Activated T-cell treated with anti-CD3 and anti-CD28 coated beads, Interleukin-2, amount 50 U/mL, for 48 hours (primary cell): ENCODE data around the gene ANKRD13D.

Experiments used
- DNase-seq, 2 experiments: peaks; one replicate each; pipeline ENCODE4 v3.0.0-alpha.2; 2020

Gene ANKRD13D

DNA sequence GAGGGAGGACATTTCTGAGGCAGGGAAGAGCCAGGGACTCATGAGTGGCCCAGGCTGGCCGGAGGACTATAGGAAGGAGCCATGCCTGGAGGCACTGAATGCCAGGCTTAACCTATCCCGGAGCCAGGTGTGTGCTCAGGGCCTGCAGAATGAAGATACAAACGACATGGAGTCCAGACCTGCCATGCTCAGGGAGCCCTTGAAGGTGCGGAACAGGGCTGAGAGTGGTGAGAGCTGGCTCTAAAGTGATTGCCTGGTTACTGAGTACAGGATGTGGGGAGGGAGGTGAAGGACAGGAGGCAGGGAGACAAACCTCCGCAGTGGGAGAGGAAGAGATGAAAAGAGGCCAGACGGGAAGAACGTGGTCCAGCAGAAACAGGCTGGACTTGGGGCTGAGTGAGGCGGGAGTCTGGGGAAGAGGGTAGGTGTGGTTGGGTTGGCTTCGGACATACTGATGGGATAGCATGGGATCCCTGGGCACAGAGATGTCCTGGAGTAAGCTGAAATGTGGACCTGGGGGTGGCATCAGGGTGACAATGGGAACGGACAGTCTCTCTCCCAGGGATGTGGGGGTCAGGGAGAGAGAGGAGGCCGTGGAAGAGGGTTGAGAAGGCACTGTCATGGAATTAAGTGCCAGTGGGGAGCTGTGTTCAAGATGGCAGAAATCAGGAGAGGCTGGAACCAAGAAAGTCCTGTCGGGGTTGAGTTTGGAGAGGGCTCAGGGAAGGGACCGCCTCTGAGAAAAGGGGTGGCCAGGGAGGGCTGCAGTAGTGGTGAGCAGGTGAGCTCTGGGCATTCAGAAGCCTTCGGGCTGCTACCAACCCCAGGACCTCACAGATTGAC lies 1.5 kb upstream of the ANKRD13D start:
- DNase-seq = peak; percentile 60 to 67

DNA sequence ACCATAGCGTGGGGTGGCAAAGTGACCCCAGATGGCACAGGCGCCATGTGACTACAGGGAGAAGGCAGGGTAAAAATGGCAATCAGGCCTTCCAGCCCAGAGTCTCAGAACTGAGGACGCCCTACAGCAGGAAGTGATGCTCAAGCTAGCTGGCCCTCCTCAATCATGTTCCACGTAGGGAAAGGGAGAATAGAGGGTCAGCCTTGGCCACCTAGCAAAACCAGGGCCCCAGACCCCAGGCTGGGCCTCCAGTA lies 978 bp upstream of the ANKRD13D start:
- DNase-seq = no peak

DNA sequence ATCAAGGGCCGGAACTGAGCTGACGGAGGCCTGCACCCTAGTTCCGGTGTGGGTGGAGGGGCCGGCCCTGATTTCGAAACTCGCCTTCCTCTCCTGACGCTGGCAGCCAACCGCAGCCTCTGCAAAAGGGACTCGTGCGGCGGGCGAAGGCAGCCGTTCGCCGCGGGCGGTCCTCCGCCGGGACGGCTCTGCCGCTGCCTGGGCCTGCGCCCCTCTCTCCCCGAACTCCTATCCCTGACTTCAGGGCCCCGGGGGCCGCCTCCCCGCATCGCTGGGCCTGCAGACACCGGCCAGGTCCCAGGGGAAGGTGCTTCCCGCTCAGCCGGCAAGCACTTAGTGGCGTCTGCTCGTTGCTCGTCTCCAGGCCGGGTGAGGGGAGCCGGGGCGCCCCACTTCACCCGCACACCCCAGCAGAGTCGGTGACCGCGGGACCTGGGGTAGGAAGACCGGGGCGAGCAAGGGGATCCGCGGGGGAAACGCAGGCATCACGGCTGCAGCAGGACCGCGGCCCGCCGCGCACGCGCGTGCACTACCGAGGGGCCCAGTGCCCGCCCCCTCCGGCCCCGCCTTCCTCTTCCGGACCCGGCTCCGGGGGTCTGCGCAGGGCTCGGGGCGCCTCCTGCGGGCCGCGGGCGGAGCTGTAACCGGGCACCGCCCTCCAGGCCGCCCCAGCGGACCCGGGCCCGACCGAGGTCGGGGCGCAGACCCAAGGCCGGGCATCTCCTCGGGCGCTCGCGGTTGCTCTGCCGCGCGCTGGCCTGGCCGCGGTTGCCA lies 464 bp upstream of the ANKRD13D start:
- DNase-seq = peak; percentile 93 to 94

DNA sequence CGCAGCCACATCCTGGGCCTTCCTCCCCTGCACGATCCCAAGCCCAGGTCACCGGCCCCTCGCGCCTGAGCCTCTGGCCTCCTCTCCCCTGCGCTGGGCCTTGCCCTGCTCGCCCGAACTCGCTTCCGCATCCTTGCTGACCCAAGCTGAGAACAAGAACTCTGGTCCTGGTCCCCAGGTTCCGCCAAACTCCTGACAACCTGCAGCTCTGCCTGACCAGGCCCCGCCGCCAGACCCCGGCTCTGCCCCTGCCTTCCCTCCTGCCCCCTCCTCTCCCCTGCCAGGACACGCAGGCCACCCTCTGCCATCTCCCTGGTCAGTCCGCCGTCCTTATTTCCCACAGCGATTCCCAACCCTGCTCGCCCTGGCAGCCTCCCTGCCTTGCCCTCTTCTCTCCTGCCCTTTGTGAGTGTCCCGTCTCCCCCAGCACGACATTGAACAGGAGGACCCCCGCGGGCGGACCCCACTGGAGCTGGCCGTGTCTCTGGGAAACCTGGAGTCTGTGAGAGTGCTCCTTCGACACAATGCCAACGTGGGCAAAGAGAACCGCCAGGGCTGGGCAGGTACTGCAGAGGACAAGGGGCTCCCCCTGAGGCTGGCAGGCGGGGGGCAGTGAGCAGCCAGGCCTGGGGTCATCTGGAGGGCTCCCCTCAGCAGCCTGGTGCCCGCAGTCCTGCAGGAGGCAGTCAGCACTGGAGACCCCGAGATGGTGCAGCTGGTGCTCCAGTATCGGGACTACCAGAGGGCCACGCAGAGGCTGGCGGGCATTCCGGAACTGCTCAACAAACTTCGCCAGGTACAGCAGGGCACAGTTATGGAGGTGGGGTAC lies 762 bp downstream of the ANKRD13D start:
- DNase-seq = no peak

DNA sequence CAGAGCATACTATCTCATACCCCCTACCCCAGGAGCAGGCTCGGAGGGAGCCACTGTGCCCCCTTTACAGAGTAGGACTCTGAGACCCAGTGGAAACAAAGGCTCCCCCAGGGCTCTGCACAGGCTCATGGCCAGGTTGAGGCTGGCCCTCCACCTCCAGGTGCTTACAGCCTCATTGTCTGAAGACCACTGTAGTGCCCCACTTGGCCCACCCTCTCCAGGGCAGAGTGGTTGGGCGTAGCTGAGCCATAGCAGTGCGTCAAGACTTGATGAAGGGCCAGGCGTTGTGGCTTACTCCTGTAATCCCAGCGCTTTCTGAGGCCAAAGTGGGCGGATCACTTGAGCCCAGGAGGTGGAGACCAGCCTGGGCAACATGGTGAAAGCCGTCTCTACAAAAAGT lies 1.7 kb downstream of the ANKRD13D start:
- no peak for DNase-seq

DNA sequence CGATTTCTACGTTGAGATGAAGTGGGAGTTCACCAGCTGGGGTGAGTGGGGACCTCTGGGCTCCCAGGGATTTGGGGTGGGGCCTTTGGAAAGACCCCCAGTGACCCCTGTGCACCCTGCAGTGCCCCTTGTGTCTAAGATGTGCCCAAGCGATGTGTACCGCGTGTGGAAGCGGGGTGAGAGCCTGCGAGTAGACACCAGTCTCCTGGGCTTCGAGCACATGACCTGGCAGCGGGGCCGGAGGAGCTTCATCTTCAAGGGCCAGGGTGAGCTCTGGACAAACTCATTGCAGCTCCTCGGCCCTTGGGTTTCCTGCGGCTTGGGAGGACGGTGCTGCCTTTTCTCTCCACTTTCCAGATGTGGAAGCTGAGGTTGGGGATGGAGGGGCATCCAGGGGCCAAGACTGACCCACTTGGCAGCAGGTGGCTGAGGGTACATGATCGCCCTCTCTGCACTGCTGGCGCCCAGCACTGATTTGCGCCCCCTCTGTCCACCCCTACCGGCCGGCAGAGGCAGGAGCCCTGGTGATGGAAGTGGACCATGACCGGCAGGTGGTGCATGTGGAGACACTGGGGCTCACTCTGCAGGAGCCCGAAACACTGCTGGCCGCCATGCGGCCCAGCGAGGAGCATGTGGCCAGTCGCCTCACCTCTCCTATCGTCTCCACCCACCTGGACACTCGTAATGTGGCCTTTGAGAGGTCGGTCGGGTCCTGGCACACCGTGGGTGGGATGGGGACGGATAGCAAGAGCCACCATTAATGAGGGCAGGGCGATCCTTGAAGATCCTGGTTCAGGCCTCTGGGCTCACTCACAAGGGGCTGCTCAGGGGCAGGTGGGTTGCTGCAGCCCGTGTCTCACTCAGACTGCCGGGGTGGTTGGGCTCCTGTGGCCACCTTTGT lies 2.6 kb downstream of the ANKRD13D start:
- DNase-seq = no peak

DNA sequence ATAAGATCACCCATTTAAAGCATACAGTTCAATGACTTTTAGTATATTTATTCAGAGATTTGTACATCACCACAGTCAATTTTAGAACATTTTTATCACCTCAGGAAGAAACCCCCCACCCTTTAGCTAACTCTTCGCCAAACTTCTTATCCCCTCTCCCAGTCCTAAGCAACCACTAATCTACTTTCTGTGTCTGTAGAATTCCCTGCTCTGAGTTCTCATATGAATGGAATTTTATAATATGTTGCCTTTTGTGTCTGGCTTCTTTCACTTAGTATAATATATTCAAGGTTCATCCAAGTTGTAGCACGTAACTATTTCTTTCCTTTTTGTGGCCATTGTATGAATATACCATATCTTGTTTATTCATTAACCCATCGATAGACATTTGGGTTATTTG lies 3.6 kb downstream of the ANKRD13D start:
- DNase-seq = no peak

DNA sequence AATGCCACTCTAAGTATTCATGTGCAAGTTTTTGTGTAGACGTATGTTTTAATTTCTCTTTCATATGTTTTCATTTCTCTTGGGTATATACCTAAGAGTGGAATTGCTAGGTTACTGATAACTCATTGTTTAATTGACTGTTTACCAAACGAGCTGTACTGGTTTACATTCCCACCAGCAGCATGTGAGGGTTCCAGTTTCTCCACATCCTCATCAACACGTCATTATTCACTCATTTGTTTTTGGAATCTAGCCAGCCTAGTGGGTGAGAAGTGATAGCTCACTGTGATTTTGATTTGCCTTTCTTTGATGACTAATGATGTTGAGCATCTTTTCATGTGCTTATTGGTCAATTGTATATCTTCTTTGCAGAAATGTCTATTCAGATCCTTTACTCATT lies 4.0 kb downstream of the ANKRD13D start:
- no peak for DNase-seq

DNA sequence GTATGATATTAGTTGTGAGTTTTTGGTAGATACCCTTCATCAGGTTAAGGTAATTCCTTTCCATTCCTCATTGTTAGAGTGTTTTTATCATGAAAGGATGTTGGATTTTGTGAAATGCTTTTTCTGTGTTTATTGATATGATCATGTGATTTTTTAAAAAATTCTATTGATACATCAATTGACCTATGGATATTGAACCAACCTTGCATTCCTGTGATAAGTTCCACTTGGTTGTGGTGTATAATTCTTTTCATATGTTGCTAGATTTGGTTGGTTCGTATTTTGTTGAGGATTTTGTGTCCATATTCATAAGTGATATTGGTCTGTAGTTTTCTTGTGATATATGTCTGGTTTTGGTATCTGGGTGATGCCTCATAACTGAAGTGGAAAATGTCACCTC lies 6.7 kb downstream of the ANKRD13D start:
- no peak for DNase-seq

DNA sequence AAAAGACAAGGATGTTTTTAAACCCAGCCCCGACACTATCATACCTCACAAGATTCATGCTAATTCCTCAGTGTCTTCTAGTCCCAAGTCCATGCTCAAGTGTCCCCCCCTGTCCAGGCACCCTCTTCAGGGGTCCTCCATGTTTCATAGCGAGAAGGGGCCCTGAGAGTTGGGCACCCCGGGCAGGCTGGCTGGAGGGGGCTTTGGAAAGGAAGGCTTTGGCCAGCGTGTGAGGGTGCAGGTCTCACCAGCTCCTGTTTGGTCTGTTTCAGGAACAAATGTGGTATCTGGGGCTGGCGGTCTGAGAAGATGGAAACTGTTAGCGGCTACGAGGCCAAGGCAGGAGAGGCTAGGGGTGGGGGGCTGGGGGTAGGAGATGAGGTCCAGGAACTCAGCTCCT lies 9.7 kb downstream of the ANKRD13D start:
- no peak for DNase-seq

DNA sequence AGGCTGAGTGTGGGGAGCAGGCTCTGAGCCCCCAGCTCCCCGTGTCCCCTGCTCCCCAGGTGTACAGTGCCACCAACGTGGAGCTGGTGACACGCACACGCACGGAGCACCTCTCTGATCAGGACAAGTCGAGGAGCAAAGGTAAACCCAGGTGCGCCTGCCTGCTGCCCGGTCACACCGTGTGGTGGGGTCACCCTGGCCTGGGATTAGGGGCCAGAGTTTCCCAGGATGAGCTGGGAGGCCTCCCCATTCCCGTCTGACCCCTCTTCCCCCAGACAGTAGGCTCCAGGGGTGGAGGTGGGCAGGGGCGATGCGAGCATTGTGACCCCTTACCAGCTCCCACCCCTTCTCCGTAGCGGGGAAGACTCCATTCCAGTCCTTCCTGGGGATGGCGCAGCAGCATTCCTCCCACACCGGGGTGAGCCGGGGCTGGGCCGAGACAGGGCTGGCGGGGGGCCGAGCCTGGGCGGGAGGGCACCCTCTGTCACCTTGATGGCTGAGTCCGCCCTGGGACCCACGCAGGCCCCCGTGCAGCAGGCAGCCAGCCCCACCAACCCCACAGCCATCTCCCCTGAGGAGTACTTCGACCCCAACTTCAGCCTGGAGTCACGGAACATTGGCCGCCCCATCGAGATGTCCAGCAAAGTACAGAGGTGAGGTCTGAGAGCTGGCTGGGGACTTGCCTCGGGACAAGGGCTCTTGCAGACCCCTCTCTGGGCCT lies 10.5 kb downstream of the ANKRD13D start:
- no peak for DNase-seq

DNA sequence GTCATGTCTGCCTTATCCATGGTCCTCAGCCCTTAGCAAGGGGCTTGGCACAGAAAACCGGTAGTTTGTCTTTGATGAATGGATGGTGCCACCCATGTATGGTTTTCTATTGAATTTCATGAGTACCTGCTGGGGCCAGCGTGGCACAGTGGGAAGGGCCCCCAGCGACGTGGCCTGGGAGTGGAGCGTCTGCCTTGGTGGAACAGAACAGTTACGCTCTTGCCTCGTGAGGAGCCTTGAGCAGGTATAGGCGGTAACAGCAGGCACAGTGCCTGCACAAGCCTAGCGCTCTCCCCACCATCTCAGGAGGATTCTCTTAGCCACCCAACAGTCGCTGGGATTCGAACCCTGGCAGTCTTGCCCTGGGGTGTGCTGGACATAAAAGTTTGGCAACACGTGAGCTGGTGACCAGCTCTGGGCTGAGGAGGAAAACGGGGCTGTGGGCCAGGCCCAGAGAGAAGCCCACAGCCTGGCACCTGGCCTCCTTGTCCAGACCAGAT lies 11.2 kb downstream of the ANKRD13D start:
- no peak for DNase-seq

DNA sequence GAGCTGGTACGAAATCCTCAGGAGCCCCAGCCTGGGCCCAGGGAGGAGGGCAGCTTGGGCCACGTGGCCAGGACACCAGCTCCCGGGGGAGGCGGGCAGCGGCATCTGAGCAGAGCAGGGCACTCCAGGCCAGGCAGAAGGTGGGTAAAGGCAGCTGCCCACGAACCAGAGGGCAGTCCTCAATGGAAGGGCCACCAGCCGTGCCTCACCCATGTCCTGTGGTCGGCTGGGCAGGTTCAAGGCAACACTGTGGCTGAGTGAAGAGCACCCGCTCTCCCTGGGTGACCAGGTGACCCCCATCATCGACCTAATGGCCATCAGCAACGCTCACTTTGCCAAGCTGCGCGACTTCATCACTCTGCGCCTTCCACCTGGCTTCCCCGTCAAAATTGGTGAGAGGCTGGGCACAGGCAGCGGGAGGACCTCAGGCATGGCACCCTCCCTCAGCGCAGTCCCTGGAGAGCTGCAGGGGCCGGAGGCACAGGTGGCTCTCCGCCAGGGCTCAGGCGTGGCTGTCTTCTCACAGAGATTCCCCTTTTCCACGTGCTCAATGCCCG lies 11.7 kb downstream of the ANKRD13D start:
- no peak for DNase-seq

DNA sequence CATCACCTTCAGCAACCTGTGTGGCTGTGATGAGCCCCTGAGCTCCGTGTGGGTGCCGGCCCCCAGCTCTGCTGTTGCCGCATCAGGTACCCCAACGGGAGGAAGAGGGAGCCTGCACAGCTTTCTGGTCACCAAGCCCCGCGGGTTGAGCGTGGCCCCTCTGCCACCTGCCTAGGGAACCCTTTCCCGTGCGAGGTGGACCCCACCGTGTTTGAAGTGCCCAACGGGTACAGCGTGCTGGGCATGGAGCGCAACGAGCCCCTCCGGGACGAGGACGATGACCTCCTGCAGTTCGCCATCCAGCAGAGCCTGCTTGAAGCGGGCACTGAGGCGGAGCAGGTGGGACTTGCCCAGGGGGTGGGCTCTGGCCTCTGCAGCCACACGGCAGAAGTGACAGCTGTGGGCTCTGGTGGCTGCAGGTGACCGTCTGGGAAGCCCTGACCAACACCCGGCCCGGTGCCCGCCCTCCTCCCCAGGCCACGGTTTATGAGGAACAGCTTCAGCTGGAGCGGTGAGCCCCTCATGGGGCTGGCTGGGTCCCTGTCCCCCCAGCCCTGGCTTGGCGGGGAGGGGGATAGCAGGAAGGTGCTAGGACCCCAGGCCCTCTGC lies 12.3 kb downstream of the ANKRD13D start:
- DNase-seq = no peak

DNA sequence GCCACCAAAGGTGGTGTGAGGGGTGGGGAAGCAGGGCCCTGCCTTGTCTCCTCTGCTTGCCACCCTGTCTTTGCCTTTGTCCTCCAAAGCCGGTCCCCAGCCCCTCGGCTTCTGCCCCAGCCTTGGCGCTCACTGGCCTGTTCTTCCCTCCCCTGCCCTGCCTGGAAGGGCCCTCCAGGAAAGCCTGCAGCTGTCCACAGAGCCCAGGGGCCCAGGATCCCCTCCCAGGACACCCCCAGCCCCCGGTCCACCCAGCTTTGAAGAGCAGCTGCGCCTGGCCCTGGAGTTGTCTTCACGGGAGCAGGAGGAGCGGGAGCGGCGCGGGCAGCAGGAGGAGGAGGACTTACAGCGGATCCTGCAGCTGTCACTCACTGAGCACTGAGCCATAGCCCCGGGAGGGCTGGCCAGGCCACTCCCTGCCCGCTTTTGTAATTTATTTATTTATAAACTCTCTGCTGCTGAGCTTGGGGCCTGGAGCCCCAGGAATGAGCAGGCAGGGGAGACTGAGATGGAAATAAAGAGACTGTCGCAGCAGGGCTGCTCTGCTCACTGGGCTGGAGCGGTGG lies 12.9 kb downstream of the ANKRD13D start:
- DNase-seq = no peak

DNA sequence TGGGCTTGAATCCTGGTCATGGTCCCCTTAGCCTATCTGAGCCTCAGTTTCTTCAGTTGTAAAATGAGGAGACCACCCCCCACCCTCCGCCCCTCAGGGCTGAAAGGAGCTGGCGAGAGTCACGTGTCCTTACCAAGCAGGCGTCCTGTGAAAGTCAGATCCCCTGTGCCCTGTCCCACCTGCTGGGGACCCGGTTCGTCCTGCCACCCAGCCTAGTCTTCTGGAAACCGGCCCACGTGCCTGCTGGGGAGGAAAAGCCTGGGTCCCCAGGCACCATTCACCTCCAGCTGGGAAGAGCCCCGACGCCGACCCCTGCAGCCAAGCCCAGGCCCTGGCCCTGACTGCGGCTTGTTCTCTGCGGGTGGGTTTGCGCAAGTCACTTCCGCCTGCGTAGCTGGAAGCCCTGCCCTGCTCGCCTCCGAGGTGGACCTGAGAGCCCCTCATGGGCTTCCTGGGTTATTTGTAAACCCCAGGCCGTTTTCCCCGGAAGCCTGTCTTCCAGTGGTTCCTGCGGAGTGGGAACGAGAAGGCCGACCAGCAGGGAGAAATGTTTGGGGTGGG lies 13.5 kb downstream of the ANKRD13D start:
- no peak for DNase-seq

DNA sequence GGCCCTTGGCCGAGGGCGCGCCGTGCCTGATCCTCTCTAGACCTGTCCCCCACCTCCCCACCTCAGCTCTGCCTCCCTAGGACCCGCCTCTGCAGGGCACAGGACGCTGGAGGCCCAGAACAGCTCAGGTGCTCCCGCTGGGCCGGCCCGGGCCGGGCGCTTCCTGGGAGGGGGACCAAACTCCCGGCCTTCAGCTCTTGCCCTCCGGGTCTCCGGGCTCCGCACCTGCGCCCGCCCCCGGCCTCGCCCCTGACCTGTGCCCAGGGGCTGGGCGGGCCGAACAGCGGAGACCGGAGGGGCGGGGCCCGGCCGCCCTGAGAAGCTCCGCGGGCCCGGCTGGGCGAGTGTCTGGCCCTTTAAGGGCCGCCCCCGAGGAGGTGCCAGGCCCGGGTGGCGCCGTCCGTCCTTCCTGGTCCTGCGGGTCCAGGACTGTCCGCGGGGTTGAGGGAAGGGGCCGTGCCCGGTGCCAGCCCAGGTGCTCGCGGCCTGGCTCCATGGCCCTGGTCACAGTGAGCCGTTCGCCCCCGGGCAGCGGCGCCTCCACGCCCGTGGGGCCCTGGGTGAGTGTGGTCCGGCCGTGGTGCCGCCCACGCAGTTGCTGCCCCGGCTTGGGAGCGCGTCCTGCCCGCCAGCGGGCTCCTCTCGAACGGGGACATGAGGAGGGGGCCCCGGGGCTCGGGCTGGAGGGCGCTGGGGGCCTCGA lies 14.2 kb downstream of the ANKRD13D start, which contains the start of gene SSH3:
Gene SSH3 (plus strand): TSS at position 399 of the 703 bp plus-strand sequence. CDS start 96 bp downstream, at position 495.
- DNase-seq = peak; percentile 64 to 73

DNA sequence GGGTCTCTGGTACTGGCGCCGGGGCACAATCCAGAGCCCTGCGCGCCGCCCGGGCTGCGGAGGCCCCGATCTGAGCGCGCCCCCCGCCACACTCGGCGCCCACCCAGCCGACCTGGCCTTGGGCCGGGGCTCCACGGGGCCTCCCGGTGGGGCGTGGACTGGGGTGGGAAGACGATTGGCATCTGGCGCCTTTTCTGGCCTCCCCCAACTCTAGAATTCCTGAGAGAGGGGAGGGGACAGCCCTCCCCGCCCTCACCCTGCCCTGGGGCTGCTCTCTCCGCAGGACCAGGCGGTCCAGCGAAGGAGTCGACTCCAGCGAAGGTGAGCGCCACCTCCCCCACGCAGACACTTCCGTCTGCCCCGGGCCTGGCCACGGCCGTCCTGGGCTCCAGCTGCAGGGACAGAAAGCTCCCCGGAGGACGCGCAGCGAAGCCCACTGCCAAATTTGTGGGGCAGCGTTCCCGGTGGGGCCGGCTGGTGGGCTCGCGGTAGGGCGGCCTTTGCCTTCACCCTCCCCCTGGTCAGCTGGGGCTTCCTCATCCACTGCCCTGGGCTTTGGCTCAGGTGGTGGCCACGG lies 14.8 kb downstream of the ANKRD13D start:
- peak in 1 of 2 experiments; percentile 54 for DNase-seq

DNA sequence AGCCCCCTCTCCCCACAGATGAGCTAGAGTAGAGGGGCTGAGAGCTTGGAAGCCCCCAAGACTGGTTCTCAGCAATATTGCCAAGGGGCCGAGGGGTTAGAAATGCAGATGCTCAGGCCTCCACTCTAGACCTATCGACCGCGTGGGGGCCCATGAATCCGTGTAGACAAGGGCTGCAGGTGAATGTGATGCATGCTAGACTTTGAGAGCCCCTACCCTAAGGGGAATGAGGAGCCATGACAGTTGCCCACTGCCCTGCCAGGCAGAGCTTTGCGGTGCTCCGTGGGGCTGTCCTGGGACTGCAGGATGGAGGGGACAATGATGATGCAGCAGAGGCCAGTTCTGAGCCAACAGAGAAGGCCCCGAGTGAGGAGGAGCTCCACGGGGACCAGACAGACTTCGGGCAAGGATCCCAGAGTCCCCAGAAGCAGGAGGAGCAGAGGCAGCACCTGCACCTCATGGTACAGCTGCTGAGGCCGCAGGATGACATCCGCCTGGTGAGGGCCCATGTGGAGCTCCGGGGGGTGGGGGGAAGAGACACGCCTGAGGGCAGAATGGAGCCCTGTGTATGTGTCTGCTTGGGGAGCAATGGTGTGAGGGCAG lies 15.5 kb downstream of the ANKRD13D start:
- DNase-seq = no peak
